SK-N-MC (cell line): Measurements from ENCODE around the gene MTM1.

Source experiments
- EZH2 ChIP-seq: fragments of 200-600 bp; sonication (generic); IDR thresholded peaks from one replicate; pipeline ENCODE4 v1.6.1; 2017; ENCODE audit warnings: antibody characterized with exemption
- FOXP2 ChIP-seq: optimal IDR thresholded peaks from 2 replicates; pipeline ENCODE3; 2011; ENCODE audit warnings: mild to moderate bottlenecking, moderate library complexity; ENCODE audit not compliant: insufficient read depth; ENCODE audit errors: extremely low read length, control extremely low read depth
- POLR2AphosphoS5 ChIP-seq: IDR thresholded peaks from 2 replicates; pipeline ENCODE4 v1.6.1; 2012; ENCODE audit warnings: mild to moderate bottlenecking, low read depth, low read length, borderline replicate concordance

GRCh38 chrX:150574559-150575418 lies 6.4 kb downstream of the MTM1 start:
- TF ChIP-seq EZH2 (no peak), POLR2AphosphoS5 (no peak), FOXP2 (no peak)
